HG03439 (cell line): ENCODE measurements around the gene CHRNA4.

Source experiments
- ATAC-seq: cut with Tn5 transposase; IDR thresholded peaks from one replicate; pipeline ENCODE4 v1.9.1; 2021; ENCODE audit warnings: mild to moderate bottlenecking, moderate library complexity; ENCODE audit not compliant: unreplicated experiment

CHRNA4 gene

DNA sequence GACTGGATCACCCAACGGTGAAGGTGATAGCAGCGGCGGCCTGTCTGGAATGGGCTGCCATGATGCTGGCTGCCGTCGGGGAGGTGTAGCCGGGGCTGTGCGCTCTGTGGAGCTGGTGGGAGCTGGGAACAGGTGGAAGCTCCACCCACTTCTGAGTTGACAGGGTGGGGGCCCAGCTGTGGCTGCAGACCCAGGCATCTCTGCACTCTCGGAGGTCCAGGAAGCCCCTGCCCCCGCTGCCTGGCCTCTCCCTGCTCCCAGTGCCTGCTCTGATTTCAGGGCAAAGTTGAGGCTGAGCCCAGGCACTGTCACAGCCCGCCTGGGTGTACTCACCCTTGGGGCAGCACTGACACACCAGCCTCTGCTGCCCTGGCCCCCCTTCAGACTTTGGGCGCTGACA is 18.1 kb upstream of the CHRNA4 start:
- no peak for ATAC-seq

DNA sequence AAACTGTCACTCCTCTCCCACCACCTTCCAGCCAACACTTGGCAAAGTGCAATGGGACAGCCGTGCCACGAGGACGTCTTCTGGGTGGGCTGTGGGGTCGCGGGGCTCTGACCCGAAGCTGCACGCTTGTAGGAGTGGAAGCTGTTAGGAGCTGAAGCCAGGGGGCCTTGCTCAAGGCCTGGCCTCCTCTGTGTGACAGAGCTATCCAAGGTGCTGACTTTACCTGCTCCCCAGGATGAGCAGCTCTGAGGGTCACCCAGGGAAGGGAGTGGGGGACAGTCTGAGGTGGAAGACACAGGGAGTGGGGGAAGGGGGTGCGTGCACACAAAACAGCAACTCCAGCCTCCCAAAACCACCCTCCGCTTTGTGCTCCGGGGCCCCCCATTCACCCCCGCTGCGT is 17.5 kb upstream of the CHRNA4 start:
- ATAC-seq: no peak

DNA sequence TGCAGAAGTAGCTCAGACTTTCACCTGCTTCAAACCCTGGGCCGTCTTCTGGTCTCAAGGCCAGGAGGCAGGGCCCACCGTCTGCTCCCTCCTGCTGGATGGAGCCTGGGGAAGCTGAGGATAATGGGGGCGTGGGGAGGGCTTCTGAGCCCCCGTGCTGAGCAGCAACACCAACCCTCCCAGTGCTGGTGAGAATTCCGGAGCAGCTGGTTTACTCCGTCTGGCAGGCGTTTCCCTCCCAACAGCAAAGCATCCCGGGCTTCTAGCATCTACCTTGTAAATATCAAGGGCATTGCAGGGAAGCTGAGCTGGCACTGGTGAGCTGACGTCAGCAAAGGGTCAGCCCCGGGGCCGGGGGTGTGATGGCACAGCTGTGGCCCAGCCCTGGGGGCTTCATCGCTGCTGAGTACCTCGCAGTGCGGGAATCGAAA is 16.8 kb upstream of the CHRNA4 start:
- ATAC-seq: no peak

DNA sequence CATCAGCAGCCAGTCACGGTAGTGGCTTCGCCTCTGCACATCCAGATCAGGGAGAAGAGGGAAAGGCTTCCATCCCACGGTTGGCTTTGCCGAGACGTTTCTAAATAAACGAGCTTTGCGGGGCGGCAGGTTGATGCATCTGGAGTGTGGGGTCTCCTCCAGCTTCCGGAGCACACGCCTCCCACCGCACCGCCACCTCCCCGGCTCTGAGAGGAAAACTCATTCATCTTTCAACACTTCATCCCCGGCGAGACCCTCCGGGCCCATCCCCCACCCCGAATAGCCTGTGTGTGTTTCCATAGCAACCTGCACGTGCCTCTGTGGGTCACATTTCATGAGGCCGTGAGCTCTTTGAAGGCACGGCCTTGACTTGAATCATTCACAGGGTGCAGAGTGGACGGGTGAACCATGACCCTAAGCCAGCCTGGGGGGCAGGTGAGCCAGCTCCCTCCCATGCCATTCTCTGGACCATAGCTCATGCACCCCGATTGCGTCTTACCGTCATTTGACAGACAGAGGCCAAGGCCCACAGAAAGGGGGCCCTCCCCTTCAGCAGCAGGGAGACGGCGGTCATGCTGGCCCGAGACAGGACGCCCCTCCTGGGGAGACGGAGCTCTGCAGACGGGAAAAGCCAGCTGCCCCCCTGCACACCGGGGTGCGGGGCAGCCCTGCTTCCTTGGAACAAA is 16.2 kb upstream of the CHRNA4 start:
- ATAC-seq: no peak

DNA sequence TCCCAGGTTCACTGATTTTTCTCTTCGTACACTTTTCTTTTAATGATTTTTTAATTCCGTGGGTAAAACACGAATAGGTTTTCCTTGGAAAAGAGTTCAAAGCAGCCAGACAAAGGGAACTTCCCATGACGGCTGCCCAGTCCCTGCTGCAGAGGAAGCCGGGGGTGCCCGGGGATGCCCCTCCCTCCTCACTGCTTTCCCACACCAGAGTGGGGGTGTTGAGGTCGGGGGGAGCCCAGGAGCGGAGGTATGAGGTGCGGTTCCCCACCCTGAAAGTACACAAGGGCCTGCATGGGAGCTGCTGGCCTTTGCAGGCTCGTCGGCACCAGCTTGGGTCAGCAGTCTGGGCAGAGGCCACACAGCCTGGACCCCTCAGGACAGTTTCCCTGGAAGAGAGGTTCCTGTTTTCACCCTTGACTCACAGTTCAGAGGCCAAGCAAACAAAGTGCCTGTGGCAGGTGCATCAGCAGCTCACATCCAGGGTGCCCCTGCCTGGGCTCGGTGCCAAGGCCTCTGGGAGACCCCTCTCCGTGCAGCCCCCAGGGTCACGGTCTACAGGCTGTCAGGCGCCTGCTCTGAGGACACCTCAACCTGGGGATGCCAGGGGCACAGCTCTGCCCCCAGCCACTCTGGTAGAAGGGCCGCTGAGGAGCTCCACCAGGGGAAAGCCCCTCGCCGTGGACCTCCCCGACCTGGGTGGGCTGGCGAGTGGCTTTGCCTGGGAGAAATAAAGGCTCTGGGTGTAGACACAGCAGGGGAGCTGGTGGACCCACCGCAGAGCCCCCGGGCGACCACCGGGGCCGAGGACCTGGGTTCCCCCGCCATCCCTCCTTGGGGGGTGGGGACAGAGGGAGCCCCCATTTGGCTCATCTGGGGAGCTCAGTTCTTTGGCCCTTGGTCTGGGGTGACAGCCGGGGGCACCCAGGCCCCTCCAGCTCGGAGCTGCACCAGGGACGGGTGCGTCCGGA is 15.4 kb upstream of the CHRNA4 start:
- ATAC-seq: no peak

DNA sequence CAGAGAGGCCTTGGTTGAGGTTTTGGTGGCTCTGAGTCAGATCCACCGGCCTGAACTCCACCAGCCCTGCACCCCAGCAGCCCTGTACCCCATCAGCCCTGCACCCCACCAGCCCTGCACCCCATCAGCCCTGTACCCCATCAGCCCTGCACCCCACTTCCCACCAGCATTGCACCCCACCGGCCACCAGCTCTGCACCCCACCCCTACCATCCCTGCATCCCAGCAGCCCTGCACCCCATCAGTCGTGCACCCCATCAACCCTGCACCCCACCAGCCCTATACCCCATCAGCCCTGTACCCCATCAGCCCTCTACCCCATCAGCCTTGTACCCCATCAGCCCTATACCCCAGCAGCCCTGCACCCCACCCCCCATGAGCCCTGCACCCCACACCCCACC is 14.3 kb upstream of the CHRNA4 start:
- no peak for ATAC-seq

DNA sequence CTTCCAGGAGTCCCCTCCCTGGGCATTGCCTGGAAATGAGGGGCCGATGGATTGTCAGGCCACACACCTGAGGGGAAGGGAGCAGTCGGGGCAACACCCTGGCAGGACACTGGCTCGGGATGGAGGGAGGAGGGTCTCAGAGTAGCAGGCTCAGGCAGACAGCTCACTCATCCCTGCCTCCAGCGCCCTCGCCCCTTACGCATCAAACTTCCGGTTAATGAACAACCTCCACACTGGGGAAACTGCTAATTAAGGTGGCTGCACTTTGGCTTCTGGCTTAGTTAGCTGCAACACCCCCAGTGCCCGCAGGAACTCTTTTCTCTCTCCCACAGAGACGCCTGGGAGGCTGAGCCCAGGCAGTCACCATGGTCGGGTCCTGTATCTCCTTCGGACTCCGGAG is 13.4 kb upstream of the CHRNA4 start:
- no peak for ATAC-seq

DNA sequence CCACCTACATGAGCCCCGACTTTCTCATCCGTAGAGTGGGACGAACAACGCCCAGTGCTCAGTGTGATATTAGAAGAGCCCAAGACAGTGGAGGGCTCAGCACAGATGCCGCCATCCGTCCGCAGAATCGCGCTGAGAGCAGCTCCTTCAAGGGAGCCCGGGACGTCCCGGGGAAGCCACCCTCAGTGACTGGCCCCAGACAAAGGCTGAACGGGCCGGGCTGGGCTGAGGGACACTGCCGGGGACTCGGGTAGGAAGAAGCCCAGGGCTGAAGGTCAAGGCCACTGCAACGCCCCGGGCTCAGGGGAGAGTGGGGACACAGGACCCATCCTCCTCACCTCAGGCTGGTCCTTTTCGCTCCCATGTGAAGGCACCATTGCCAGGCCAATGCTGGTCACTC is 12.8 kb upstream of the CHRNA4 start:
- ATAC-seq: no peak

DNA sequence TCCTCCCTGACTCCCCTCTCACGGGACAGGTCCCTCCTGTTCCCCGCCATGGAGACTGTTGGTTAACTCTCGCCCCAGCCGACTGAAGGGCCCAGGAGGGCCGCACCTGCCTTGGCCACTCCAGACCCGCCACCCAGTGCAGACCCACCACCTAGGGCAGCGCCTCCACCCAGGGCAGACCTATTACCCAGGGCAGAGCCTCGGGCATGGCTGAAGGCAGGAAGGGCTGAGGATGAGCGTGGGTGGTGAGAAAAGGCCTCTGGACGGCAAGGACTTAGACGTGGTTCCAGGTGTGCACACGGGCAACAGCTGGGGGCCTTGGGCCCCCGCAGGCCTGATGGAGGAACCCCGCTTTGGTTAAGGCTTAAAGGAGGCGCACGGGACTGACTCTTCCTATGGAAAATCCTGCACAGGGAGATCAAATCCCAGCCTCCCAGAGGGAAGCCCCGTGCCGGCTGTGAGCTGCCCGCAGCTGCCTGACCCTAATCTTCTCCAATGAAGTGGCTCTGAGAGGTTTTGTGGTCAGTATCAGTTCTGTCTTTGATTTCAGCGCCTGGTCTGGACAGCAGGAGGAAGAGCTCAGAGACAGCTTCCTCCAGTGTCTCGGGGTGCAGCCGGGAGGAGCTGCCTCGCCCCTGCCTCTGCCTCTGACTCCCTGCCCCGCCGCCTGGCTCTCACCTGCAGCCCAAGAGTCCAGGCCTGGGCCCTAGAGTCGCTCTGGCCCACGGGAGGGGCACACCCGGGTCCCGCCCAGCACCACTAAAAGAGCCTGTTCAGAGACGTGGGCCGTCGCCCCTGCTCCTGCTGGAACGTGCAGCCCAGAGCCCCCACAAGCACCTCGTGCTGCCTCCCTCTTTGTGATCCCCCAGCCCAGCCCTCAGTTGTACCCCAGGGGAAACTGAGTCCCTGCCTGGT is 12.1 kb upstream of the CHRNA4 start:
- no peak for ATAC-seq

DNA sequence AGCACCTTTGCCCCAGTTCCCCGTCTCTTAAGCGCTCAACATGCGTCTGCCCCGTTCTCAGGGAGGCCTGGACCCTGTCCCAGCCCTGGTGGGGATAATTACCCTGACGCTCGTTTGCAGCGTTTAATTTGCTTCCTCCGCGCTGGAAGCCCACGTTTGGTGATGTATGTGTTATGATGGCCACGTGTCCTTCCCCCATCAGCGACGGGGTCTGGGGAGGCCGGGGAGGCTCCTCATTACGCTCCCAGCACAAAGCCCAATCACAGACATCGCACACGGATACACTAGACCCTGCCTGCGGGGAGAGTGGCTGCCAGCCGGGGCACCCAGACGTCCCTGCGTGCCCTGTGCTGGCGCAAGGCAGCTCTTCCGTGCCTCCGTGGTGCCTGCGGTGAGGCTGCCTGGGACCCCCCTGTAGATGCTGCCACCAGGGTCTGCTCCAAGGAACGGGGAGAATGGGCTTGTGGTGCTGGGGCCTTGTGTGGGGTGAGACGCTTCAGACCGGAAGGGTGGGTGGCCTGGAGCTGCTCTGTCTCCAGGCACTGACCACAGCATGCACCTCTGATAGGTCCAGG is 10.2 kb upstream of the CHRNA4 start:
- ATAC-seq: no peak

DNA sequence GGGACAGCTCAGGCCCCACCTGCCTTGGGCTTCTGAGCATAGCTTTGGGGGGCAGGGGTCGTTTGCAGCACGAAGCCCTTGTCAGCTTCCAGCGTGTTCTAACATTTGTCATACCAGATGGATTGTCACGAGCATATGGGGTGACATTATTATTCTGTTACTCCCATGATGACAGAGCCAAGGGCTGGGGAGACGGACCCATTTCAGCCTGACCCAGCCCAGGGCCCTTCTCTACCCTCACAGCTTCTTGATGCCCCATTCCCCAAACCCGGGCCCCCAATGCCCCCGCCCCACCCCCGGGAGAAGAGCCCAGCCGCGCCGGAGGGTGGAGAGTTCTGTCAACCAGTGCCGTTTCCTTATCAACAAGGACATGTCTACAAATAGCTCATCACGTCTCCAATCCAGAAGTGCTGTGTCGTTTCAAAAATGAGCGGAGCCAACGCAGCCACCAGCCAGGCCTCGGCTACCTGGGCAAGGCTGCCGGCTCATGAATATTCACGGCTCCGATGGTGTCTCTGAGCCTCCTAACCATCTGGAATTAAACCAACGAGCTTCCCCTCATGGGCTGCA is 9.6 kb upstream of the CHRNA4 start:
- ATAC-seq: no peak

DNA sequence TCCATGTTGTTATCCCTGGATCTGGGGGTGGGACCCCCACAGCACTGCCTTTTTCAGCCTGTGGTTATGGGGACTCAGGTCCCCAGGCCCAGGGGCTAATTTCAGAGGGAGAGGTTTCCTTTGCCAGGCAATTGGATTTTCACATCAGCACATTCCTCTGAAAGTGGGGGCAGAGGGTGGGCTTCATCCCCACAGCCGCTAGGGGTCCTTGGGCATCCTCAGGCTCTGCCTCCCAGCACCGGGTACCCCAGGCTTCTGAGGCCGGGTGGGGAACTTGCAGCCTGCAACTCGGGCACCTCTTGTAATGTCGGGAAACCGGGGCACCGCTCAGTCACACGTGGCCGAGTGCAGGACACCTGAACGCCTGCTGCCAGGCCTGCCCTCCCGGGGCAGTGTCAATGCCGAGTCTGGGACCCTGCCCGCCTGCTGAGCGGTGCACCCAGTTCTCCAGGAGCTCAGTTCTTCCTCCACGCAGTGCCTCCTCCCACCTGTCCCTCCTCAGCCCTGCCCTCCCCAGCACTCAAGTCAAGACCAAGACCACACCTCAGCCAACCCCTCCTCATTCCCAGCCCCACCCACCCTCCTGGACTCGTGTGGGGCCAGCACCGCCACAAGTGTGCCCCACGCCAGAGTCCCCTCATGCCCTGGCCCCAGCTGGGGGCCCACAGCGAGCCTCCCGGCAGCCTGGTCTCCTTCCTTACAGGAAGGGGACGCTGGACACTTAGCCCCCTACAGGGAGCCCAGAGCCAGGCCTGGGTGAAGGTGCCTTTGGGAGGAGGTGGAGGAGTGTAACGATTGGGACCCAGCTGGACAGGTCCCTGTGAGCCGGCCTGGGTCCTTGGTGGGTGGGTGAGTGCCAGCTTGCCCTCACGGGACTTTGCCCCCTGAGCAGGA is 8.8 kb upstream of the CHRNA4 start:
- ATAC-seq: no peak

DNA sequence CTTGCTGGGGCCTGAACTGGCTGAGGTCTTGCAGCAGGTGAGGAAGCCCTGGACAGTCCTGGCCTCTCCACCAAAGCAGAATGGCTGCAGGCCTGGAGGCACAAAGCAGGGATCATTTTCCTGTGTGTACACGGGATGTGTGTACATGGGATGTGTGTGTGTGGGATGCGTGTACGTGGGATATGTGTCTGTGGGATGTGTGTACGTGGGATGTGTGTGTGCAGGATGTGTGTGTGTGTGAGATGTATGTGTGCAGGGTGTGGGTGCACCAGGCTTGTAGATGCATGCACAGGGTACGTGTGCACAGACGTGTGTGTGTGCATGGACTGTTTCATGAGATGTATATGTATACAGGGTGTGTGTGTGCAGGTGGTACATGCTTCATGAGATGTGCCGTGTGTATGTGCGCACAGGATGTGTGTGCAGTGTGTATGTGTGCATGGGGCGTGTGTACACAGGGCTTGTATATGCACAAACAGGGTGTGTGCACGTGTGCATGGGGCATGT is 7.9 kb upstream of the CHRNA4 start:
- ATAC-seq: no peak

DNA sequence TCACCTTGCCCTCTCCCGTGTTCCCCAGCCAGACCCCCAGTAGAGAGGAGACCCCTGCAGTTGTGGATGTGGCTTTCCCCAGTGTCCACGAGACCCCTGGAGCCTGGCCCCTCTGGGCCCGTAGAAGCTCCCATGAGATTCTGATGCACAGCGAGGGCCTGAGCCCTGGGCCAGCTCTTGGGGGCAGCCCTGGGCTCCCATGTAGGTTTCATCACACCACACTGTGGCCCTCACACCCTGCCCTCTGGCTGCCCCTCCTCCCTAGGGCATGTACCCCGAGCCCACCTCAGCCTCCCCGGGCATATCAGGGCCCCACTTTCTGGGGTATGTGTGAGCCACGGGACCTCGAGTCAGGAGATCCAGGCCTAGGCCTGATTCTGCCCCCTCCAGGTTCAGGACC is 7.0 kb upstream of the CHRNA4 start:
- no peak for ATAC-seq

DNA sequence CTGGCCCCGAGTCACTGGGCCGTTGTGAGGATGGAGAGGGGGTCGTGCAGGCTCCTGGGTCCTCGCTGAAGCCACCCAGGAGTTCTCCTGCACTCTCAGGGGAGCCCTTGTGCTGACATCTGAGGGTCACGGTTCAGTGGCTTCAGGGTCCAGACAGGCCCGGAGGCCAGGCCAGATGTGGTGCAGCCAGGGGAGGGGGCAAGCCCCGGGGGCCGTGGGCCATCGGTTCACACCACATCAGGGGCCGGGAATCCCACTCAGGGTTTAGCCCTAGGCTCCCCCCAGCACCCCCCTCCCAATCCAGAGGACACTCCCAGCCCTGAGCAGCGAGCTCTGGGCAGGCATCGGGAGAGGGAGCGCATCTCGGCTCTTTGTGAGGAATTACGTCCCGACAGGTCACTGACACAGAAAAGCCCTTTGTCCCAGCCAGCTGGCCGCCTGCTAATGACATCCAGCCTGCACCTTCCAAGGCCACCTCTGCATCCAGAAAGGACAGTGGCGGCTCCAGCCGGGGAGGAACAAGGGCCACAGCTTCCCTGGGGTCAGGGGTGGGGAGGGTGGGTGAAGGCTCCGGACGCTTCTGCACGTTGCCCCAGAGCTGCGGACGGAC is 6.4 kb upstream of the CHRNA4 start:
- ATAC-seq: no peak

DNA sequence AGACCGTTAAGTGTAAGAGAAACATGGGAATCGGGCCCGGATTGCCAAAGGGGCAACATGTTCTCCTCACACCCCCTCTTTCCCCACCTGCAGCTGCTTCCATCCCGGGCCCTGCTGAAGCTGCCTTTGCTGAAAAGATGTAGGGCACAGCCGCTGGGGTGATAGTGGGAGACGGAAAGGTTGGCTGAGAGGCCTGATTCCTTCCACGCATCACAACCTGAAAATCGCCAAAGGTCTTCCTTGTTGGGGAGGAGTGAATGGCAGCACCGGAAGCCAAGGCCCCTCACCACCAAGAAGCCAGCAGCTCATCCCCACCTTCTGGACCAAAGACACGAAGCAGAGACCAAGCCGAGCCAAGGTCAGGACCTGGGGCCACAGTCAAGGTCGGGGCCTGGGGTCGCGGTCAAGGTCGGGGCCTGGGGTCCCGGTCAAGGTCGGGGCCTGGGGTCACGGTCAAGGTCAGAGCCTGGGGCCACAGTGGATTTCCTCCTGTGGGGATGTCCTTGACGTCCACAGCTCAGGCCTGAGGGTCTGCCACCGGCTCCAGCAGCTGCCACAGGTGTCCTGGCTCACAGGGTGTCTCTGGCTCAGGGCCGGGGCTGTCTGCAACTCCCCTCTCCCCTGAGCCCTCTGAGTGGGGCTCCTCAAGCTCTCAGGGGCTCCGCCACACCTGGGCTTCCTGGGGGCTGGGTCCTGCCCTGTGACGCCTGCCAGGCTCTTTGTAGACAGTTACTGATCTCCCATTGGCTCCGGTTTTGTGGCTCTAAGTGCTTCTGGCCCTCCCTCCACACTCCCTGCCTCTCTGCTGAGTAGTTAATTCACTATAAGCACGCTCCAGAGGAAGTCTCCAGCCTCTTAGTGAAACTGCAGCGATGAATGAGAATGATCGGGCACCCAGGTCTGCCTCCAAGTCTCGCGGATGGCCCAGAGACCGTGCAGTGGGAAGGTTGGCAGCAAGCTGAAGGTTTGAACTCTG is 5.5 kb upstream of the CHRNA4 start:
- ATAC-seq: no peak

DNA sequence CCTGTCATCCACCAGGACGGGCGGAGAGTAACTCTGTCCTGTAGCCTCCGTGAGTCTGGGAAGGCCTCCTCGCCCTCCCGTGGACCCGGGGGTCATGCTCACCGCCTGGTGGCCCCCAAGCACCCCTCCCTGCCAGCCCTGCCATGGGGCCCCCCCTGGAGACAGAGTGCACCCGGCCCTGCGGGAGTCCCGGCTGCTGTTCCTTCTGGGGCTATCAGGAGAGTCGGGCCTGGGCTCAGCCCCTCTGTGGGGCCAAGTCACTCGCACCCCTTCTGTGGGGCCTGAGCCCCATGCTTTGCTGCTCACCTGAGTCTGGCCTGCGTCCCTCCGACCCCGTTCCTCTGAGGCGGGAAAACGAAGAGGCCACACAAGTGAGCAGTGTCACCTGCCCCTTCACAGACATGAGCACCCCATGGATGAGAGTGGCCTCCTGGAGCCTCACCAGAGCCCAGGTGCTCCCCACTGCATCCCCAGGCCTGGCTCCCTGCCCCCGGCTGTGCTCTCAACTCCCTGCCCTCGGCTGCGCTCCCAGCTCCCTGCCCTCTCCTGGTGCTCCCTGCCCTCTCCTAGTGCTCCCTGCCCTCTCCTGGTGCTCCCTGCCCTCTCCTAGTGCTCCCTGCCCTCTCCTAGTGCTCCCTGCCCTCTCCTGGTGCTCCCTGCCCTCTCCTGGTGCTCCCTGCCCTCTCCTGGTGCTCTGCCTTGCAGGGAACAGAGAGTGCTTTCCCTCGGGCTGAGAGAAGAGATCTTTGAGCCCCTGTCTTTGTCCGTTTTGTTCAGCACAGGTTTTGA is 4.6 kb upstream of the CHRNA4 start:
- ATAC-seq: no peak
